HG02642 (cell line): ENCODE results near the gene TNFRSF6B.
"Not testable (repeated sequence)": the region's sequence is repeated elsewhere in the genome, so short reads cannot be mapped to it uniquely, and the experiment has no call there.

Source experiments
- ATAC-seq: cut with Tn5 transposase; IDR thresholded peaks from one replicate; pipeline ENCODE4 v1.9.1; 2021; ENCODE audit warnings: mild to moderate bottlenecking; ENCODE audit not compliant: unreplicated experiment, poor library complexity

TNFRSF6B gene

DNA sequence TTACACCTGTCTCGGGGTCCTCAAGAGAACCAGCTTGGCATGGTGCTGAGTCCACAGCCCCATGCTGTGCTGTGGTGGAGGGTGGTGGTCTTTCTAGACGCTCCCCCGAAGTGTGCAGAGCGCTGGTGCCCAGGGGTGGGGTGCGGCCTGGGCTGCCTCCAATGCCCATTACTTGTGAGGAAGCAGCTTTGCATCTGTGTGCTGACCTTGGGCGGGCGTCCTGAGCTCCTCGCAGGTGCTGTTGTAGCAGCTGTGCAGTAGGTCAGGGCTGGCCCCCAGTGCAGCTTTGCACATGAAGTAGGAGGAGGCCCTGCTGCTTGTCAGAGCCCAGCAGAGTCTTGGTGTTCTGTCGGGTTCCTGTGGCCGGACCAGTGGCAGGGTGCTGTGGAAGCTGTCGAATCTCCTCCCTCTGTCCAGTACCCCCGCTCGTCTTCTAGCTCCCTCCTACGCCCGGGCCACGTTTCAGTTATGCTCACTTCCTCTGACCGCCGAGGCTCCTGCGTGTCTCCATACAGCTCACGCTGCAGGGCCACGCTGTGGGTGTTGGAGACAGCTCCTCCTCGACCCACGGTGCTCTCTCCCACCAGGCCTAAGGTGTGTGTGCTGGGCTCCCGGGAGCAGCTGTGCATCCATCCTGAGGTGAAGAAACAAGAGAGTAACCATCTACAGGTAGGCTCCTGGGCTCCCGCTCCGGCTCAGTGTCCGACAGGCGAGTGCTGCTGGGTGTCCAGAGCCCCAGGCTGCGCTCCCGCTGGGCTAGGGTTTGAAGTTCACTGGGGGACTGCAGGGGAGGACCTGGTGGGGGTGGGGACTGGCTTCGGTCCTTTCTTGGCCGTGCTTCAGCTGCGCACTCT, 34.3 kb upstream of the TNFRSF6B start:
- ATAC-seq, result no peak

DNA sequence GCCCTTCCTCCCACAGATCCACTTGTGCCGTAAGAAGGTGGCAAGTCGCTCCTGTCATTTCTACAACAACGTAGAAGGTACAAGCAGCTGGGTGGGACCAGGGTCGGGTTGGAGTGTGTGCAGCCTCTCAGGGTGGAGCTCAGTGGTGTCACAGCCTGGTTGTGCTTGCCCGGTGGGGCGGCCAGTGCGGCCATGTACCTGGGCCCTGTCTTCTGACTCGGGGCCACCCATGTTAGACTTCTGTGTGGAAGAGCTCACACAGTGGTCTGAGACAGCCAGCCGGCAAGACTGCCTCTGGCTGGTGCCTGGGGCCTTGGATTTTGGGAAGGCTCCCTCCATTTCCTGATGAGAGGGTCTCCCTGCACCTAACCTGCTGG, 33.7 kb upstream of the TNFRSF6B start:
- no peak for ATAC-seq

DNA sequence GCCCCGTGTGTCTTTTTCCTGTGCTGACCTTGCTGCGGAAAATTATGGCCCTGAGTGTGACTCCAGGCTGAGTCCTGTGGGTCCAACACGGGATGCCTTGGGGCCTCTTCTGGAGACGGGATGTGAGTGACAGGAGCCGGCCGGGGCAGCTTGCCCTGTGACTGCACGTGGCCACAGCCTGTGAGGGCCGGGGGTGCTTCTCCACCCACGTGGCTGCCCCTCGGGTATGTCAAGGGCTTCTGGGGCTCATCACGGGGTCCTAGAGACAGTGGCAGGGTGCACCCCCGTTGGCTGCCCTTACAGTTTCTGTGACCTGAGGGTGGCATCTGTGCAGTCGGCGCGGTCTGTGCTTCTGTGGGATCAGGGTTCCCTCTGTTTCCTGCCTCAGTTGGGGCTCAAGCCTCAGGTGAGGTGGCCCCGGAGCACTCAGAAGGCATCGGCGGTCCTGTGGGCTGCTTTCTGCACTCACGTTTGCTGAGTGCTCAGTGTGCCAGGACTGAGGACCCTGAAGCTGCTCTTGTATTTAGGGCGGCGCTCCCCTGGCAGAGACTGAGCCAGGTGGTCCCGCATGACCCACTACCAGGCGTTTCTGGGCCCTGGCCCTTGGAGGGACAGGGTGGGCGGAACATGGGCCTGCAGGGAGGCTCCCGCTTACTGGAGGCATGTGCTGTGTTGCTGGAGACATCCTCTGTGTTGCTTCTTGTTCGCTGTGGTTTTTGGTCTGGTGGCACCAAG, 33.0 kb upstream of the TNFRSF6B start:
- no peak for ATAC-seq

DNA sequence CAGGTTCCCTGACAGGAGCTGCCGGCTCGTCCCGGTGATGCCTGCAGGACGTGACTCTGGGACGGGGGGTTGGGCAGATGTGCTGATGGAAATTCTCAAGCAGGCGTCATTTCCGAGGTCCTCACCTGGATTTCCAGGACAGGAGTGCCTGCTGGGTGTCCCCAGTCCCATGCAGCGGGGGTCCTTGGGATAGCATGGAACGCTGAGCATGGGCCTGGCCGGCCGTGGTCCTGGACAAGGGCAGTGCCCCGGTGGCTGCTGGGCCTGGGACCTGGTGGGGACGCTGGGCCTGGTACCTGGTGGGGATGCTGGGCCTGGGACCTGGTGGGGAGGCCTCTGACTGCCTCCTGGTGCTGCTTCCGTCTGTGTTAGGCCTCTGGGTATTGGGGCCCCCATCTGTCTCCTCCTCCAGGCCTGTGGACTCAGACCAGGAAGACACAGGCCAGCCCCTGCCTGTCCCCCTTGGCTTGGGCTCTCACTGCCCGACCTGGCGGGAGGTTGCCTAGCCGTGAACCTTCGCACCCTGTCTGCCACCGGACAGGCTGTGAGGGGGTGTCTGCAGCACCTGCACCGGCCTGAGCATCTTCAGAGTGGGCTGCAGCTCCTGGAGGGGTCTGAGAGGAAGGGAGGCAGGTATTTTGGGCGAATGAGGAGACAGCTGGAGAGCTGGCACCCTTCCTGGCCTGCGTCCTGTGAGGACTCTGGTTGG, 32.2 kb upstream of the TNFRSF6B start:
- no peak for ATAC-seq

DNA sequence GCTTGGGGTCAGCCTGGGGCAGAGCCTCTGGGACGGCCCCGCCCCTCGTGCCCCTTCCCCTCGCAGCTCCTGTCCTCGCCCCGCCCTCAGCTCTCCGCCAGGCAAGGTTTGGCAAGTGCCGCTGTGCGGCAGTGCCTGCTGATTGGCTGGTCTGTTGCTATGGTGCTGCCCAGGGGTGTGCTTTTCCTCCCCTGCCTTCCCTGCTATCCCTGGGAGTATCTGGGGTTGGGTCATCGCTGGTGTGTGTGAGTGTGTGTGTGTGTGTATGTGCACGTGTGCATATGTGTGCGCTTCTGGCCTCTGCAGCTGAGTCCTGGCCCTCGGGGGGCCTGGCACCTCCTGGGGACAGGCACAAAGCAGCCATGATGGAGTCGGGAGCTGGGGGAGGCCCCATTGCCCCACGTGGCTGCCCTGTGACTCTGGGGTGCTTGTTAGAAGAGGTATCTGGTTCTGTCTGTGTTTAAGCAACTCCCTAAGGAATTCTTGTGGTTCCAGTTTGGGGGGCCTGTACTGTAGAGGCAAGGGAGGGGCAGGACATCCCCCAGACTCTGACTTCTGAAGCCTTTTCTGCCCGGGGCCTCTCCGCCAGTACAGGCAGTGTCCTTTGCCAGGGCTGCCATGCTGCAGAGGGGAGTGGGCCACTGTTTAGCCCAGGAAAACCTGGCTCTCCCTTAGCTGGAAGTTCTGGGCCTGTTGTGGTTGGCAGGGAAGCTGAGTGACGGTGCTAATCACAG, 31.4 kb upstream of the TNFRSF6B start:
- ATAC-seq, result no peak

DNA sequence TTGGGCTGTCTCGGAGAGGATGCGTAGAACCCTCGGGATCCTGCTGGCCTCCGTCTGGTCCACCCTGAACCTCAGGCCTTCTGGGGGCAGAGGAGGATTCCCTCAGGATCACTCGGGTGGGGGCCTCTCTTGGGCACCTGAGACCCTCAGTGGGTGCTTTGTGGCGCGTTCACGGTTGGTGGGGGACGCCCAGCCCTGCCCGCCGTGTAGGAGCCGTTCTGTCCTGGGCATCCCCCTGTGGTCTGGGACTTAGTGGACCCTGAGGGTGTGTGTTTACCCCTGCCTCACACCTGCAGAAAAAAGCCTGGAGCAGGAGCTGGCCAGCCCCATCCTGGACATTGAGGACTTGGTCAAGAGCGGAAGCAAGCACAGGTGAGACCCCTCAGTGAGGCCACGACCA, 30.7 kb upstream of the TNFRSF6B start:
- no peak for ATAC-seq

DNA sequence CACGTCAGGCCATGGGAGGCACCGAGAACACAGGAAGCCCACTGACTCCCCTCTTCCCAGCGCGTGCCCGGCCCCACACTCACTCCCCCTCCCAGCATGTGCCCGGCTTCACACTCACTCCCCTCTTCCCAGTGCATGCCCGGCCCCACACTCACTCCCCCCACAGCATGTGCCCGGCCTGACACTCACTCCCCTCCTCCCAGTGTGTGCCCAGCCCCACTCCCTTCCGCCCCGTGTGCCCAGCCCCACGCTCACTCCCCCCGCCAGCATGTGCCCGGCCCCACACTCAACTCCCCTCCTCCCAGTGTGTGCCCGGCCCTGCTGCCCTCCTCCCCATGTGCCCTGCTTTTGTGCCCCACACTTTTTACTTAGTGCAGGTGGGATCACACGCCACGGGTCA, 28.6 kb upstream of the TNFRSF6B start:
- ATAC-seq, result no peak

DNA sequence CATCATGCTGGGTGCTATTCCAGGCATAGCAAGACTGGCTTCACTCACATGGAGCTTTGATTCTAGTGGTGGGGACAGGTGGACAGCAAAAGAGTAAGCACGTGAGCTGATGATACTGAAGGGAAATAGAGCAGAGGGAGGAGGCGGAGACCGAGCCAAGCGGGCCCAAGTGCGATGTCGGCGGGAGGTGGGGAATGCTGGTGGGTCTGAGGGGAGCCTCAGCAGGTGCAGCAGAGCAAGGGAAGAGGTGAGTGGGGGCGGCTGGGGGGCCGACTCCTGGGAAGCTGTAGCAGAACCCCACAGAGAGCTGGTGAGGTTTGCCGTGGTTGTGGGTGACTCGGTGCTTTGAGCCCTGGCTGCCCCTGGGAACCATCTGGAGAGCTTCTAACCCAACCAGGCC, 28.1 kb upstream of the TNFRSF6B start:
- ATAC-seq, result no peak

DNA sequence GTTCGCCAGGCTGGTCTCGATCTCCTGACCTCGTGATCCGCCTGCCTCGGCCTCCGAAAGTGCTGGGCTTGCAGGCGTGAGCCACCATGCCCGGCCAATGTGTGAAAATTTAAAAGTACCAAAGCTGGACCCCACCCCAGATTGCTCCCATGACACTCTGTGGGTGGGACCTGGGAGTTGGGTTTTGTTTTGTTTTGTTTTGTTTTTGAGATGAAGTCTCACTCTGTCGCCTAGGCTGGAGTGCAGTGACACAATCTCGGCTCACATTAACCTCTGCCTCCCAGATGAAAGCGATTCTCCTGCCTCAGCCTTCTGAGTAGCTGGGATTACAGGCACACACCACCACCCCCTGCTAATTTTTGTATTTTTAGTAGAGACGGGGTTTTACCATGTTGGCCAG, 24.8 kb upstream of the TNFRSF6B start:
- ATAC-seq, result not testable (repeated sequence)

DNA sequence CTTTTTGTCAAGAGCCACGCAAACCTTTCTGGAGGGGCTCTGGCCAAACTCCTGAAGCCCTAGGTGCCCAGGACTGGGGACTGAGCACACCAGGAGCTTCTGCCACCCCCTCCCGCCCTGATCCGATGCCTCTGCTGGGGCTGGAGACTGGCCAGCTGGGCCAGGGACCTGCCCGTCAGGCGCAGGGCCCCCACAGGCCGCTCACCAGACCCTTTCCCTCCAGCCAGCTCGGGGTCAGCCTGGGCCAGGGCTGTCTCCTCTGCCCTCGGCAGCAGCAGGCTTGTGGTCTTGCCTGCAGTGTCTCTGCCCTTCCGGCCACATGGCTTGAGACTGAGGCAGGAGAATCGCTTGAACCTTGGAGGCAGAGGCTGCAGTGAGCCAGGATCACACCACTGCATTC, 23.8 kb upstream of the TNFRSF6B start:
- ATAC-seq, result no peak

DNA sequence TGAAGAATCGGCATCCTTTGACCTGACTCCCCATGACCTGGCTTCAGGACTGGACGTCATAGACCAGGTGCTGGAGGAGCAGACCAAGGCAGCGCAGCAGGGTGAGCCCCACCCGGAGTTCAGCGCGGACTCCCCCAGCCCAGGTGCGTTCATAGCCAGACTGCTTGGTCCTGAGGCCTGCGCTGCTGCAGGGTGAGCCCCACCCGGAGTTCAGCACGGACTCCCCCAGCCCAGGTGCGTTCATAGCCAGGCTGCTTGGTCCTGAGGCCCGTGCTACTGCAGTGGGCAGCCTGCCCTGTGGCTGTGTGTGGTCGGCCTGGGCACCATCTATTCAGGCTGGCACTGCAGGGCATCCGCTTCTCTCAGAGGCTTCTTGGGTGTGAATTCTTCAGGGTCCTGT, 22.5 kb upstream of the TNFRSF6B start:
- ATAC-seq, result no peak

DNA sequence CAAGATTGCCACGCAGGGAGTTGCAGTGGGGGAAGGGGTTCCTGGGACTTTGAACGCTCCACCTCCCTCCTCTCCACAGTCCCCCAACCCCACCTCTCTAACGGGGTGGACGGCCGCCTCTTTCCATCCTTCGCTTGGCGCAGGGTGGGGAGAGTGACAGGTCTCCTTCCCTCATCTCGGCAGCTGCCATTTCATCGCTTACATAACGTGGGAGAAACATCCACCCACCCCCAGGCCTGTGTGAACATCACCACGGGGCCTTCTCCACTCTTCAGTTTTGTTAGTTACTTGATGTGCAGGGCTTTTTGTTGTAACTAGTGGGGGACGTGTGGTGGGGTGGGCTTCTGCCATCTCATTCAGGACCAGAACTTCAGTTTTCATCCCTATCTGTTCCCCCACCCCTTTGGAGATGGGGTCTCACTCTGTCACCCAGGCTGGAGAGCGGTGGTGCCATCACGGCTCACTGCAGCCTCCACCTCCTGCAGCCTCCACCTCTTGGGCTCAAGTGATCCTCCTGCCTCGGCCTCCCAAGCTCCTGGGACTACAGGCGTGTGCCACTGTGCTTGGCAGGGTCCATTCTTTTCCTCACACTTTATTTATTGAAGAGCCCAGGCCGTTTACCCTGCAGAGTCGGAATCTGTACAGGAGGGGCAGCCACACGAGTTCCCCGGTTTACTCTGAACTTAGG, 20.6 kb upstream of the TNFRSF6B start:
- no peak for ATAC-seq

DNA sequence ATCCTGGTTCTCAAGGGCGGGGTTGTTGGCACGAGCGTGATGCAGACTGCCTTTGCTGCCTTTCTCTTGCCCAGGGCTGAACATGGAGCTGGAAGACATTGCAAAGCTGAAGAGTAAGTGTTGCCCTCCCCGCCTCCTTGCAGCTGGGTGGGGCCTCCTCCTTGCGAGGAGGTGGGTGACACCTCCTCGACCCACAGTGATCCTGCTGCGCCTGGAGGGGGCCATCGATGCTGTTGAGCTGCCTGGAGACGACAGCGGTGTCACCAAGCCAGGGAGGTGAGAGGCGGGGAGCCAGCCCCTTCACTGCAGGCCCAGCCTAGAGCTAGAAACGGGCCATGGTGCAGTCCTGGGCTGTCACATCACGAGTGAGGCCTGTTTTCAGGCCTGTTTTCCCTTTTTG, 18.4 kb upstream of the TNFRSF6B start:
- ATAC-seq, result no peak

DNA sequence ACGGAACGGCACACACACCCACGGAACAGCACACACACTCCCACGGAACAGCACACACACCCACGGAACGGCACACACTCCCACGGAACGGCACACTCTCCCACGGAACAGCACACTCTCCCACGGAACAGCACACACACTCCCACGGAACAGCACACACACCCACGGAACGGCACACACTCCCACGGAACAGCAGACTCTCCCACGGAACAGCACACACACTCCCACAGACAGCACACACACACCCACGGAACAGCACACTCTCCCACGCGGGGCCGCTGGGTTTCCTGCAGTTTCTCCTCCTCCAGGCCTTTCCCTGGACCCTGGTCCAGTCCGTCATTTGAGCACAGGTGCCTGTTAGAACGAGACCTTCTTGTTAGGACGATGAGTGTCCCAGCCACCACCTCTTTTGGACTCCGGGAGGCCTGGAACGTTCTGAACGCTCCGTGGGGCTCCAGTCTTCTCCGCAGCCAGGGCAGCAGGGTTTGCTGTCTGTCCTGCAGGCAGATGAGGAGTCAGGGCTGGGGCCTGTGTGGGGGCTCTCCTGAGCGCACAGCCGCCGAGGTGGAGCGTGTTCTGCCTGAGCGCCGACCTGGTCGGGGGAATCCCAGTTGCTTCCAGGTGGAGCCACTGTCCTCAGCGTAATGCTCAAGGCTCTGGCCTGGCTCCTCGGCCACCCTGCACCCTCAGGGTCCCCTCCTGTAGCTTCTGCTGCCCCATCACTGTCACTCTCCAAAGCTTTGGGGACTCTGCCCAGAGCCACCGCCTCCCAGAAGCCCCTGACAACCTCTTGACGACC, 17.6 kb upstream of the TNFRSF6B start:
- ATAC-seq, result no peak

DNA sequence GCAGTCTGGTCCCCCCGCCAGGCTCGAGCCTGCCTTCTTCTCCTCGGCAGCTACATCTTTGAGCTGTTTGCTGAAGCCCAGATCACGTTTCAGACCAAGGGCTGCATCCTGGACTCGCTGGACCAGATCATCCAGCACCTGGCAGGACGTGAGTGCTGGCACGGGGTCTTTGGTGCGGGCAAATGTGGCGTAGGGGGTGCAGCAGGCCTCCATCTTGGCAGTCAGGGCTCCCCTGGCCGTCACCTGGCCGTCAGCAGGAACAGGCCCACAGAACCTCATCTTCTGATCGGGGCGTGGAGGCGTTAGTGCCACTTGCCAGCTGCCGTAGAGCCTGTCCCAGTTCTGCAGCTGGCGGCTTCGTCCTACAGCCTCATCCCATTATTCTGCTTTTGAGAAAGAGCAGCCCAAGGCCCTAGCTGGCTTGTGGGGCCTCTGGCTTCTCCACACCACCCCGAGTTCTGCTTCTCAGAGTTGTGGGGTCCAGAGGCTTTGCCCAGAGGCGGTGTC, 16.6 kb upstream of the TNFRSF6B start:
- ATAC-seq, result no peak

DNA sequence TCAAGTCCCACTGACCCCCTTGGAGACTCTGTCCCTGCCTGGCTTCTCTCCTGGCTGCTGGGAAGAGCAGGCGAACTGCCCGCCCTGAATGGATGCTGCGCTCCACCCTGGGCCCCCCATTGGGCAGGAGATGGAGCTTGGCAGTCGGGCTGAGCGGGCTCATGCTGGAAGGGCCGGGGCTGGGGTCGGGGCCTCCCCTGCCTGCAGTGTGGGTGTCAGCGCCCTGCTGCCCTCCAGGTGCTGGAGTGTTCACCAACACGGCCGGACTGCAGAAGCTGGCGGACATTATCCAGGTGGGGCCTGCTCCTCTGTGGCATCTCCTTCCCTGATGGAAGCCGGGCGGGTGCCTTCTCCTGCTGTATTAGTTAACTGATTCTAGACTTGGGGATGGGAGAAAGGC, 16.0 kb upstream of the TNFRSF6B start:
- ATAC-seq, result no peak

DNA sequence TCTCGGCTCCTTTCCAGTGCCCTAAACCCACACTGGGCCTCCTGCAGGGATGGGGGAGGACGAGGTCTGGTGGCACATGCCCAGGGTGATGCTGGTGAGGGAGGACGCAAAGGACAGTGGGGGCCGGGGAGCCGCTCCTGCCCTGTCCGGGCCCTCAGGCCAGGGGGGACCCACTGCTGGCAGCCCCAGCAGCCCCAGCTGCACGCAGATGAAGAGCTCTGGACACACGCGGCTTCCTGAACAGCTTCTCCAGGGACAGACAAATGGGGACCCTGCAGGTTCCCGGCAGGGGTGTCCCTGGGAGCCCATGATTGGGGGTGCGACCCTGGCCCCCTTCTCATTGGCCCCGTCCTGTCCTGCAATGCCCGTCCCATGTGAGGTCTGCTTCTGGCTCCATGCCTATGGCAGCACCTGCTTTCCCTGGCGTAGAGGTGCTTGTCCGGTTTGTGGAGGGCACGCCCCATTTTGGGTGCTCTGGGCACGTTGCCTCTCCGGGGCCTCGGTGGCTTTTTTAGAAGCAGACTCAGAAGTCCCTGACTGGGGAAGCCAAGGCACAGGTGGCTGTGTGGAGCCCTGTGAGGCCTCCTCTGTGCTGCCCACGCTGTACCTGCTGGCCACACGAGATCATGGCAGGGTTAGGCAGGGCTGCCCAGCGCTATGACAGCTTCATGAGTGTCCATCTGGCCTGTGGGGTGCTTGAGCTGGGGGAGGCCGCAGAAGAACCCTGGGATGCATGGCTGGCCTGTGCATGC, 15.4 kb upstream of the TNFRSF6B start:
- no peak for ATAC-seq

DNA sequence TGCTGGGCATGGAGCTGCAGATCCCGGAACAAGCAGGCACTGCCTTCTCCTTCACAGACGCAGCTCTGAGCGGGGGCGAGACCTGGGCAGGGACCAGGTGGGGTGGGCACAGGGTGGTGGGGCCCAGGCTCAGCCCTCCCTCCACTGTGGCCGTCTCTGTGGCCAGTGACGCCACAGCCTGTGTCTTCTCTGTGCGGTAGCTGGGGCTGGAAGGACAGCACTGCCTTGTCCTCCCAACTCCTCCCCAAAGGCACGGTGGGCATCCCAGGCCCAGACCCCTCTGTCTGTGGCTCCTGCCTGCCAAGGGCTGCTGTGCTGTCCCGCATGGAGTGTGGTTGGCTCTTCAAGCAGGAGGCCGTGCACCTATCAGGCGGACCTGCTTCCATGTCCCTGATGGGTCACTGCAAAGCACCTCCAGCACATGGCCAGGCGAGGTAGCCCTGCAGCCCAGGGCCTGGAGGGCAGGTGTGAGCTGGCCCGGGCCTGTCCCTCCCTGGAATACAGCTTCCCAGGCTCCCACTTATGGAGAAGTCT, 14.8 kb upstream of the TNFRSF6B start:
- no peak for ATAC-seq
